GM18858 (cell line): ENCODE data around the gene TECPR1.
A peak's percentile ranks its signal among the peaks of the same experiment; 100 is the strongest.

Experiments used
- ATAC-seq: cut with Tn5 transposase; IDR thresholded peaks from one replicate; pipeline ENCODE4 v1.9.1; 2021; ENCODE audit not compliant: unreplicated experiment

TECPR1 gene

DNA sequence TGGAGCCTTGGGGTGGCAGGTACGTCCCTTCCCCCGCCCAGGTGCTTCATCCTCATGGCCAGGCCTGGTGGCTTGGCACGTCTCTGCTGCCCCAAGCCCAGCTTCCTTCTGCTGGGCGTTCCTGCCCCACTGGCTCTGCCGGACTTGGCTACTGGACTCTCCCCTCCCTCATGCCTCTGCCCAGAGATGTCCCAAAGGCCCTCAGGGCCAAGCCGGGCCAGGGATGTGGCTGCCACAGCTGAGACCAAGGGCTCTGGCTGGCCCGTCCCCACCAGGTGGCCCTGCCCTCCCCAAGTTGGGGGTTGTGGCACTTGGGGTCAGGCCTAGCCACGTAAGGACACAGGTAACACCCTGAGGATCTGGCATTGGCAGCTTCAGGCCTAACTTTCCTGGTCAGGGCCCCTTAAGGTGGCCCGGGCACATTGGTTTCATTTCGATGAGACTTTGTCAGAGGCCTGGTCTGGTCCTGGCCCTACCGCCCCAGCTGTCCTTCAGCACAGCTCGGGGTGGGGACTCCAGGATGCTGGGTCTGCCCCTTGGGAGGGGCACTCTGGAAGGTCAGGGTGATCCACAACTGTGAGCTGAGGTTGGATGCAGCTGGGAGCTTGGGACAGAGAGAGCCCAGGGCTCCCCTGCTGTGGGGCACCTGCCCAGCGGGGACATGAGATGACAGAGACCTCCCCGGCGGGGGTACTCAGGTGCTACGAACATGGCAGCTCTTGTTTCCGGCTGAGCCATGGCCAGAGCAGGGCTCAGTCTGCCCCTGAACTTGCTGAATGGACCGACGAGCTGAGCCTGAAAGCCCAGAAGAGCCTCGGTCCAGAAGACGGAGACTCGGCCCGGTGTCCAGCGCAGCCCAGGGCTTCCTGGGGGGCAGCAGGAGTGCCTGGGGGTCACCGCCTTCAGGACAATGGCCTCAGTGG lies 37.9 kb downstream of the TECPR1 start:
- ATAC-seq = no peak

DNA sequence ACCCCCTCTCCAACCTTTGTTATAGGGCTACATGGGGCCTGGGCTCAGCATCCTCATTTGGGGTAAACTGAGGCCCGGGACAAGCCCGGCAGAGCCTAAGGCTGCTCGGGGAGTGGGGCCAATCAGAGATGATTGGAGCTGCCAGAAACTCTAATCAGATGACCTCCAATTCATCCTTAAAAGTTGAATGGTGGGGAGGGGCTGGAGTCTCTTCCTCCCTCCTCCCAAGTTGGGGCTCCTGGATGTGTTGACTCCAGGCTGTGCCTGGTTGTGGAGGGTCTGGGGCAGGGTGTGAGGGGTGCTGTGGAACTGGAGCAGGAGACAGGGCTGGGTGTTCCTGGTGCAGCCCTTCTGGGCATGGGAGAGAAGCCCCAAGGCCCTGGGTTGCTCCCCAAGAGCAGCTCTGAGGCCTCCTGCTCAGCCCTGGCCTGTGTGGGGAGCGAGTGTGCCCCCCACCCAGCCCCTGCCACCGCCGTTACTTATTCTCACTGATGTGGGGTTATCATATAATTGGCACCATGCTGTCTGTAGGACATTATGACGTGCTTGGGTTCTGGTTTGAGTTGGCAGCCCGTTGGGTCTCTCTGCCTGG lies 38.6 kb downstream of the TECPR1 start:
- ATAC-seq = no peak

DNA sequence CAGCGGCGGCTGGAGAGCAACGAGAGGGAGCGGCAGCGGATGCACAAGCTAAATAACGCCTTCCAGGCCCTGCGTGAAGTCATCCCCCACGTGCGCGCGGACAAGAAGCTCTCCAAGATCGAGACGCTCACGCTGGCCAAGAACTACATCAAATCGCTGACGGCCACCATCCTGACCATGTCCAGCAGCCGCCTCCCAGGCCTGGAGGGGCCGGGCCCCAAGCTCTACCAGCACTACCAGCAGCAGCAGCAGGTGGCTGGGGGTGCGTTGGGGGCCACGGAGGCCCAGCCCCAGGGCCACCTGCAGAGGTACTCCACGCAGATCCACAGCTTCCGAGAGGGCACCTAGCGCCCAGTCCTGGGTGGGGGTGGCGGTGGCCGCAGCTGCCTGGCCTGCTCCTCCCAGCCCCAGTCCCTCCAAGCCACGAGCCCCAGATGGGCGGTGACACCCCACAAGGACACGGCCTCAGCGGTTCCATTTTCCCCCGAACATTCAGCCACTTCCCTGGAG lies 39.4 kb downstream of the TECPR1 start:
- no peak for ATAC-seq

DNA sequence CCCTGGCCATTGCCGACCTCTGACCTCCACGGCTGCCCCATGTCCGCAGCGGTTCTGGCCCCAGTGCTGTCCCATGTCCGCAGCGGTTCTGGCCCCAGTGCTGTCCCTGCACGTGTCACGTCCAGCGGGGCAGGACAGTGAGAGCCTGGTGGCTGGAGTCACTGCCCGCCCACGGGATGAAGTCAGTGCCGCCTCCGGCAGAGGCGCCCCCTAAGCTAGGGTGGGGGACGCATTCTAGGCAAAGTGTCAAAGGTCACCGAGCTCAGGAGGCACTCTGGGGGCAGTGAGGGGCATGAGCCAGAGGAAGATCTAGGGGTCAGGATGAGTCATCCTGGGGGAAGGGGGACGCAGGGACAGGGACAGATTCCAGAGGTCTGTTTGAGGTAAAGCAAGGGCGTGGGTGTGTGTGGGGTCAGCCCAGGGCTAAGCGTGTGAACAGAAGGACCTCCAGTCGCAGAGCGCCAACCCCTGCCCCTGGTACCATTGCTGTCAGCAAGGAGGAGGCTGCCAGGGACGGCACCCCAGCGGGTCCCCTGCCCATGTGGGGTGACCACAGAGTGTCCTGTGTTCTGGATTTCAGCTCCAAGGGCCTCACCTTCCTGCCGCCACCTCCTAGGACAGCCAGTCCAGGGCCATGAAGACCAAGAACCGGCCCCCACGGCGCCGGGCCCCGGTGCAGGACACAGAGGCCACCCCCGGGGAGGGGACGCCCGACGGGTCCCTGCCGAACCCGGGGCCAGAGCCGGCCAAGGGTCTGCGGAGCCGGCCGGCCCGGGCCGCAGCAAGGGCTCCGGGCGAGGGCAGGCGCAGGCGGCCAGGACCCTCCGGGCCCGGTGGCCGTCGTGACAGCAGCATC lies 40.1 kb downstream of the TECPR1 start:
- no peak for ATAC-seq

DNA sequence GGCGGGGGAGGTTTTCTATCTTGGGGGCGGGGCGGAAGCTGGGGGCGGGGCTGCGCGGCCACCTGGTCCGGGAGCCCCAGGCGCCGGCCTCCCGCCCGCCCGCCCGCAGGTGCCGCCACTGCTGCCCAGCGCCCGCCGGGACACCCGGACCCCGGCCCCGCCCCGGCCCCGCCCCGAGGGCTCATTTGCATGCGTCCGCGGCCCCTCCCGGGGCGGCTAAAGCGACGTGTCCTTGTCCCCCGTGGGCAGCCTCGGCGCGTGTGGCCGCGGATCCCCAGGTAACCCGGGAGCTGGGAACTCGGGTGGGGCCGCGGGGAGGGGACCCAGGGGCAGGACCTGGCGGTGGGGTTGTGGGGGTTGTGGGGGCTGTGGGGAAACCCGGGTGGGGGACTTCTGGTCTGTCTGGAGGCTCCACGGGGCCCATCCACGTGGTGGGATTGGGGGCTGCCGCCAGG lies 40.8 kb downstream of the TECPR1 start, which contains the start of gene BHLHA15:
TSS of gene BHLHA15 (plus strand) at position 219 of the 455 bp plus-strand sequence. CDS start 871 bp downstream, outside the sequence.
- ATAC-seq = no peak

DNA sequence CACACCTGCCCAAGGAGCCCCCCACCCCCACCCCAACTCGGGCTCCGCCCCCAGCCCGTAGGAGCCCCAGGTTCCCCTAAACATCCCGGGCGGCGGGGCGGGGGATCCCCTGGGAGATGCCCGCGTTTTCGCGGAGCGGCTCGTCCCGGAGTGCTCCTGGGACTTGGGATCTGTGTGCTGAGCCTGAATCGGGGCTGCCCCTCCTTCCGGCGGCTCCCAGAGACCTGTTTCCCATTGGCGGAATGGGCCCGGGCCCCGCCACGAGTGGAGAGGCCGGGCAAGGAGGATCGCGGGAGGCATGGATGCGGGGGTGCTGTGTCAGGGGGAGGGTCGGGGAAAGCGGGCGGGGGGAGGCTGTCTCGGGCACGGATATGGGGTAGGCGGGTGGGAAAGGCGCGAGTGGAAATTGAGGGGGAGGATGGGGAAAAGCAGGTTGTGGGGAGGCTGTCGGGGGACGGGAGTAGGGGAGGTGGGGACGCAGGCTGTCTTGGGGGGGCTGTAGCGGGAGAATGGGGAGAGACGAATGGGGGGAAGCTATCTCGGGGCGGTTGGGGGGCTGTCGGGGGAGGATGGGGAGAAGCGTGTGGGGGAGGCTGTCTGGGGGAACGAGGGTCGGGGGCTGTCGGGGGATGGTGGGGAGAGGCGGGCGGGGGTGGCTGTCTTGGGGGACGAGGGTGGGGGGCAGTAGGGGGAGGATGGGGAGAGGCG lies 41.4 kb downstream of the TECPR1 start:
- ATAC-seq = no peak

DNA sequence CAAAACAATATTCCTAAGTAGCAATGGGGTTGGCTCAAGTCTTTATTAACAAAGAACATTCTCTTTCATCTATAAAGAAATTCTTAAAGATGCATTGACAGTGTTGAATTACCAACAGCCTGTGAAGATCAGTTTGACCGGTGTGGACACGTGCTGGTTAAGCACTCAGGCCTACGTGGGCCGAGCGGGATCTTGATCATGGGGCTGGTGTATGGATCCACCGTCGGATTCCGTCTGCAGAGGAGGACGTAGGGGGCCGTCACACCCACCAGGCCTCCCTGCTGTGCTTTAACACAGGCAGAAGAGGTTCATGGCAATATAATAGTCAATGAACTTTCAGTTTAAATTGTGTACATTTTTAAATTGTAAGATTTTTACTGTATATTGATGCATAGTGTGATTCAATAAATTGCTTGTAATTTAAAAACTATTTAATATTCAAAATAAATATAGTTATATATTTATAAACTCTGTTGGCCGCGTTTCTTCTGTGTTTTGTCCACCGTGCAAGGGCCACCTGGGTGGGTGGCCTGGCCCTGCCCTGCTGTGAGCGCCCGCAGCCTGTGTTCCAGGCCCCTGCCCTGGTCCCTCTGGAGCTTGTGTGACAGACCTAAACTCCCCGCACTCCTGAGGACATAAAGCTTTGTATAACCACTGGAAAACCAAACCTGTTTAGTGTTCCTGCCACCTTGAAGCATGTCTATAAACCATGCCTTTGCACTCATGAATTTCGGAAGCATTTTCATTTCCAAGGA lies 42.7 kb downstream of the TECPR1 start:
- no peak for ATAC-seq

DNA sequence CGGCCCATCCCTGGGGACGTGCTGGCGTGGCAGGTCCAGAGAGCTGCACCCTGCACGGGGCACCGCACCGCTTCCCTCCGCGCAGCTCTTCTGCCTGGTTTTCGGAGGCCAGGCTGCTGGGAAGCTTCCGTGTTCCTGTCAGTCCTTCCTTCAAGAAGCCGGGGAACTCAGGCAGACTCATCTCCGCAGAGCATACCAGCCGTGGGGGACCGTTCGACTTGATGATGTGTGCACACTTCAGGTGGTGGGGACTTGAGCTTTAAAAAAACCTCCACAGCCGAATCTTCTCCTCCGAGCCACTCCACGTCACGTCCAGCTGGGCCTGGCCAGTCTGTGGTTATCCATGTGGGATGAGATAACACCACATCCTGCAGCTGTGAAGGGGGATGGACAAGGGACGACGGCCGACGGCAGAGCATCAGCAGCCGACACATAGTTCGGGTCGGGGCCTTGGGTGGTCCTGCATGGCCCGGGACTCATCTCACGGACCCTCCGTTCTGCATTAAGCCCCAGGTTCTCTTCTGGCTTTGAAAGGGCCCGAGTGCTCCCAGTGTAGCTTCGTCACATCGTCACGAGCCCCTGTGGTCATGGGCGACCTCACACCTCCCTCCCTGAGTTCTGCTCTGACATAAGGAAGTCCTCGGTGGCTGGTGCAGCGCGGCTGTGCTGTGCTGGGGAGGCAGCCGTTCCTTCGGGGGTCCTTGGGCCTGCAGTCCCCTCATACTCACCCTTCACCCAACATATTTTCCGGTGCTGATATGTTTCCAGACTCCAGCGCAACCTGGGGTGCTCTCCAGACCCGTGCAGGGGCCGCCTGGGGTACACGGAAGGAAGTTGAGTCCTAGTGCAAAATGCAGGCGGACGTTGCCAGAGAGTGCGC lies 45.3 kb downstream of the TECPR1 start:
- no peak for ATAC-seq

DNA sequence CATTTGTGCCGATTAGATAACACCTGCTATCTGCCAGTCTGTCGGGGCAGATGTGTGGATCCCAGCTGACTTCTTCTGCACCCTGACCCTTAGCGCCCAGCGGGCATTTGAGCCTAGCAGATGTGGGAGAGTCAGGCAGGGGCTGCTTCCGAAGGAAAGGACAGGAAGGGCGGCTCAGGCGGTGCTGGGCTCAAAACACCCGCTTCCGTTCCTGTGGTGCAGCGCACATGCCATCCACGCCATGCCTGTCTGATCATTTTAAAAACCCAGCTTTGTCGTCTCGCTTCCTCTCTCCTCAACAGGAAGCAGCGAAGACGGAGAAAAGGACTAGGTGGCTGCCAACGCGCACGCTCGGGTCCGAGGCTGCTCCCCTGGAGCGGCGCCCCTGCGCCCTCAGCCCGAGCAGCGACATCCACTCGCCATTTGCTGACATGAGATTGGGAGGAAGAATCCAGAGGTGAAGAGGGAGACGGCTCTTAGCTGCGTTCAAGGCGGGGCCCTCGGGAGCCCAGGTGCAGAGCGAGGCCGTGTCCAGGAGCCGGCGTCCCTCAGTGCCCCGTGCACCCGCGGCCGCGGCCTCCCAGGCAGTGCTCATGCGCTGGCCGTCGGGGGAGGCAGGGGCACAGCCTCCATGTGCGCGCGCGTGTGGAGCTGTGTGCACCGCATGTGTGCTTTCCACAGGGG lies 46.7 kb downstream of the TECPR1 start:
- ATAC-seq = no peak

DNA sequence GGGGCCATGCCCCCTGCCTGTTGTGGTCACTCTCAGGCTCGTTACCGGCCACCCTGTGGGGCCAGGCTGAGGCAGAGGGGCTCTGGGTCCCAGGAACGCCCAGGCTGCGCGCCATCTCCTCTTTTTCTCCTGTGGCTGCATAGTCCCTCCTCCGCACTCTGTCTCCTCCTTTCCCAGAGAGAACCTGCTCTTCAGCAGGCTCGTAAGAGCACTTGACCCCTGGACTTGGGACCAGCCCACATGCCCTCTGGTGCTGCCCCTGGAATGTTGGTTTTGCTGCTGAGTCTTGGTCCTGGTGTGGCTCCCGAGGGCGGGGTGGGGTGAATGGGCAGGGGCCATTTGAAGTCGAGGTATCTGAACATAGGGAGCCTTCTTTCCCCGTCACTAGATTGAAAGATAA lies 47.4 kb downstream of the TECPR1 start:
- no peak for ATAC-seq

DNA sequence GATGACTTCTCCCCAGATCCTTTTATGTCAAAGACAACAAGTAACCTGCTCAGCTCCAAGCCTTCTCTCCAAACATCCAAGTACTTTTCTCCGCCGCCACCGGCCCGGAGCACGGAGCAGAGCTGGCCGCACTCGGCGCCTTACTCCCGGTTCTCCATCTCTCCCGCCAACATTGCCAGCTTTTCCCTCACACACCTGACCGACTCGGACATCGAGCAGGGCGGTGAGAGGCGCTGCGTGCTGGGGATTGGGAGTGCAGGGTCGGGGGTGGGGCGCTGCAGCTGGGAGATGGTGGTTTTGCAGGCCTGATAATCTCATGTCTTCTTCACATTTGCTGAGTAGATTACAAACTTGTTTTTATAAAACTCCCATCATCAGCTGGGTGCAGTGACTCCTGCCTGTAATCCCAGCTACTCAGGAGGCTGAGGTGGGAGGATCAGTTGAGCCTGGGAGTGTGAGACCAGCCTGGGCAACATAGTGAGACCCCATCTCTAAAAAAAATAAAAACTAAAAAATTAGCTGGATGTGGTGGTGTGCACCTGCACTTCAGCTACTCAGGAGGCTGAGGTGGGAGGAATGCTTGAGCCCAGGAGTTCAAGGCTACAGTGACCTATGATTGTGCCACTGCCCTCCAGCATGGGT lies 47.9 kb downstream of the TECPR1 start:
- ATAC-seq = no peak

DNA sequence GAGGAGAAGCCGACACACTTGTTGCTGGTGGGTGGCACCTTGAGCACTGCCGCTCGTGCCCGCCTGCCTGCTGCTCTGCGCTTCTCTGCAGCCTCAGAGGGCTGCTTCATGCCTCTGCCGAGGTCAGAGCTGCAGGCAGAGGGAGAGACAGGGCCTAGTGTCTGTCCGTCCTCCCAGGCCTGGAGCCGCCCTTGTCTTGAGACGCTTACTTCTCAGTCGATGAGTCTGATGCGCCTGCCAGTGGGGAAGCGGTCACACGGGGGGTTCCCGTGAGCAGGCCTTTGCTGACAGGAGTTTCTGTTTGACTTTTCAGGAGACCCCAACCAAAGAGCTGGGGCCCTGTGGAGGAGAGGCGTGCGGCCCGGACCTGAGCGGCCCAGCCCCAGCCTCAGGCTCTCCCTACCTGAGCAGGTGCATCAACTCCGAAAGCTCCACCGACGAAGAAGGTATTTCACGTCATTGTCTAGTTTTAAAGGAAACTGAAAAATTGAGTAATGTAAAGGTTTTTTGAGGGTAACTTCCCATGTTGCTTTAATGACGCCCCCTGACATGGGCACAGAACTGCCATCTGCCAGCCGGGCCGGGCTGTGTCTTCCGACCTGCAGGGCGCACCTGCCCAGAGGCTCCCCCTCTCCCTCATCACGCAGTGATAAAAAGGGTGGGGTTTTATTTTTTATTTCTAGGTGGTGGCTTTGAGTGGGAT lies 48.6 kb downstream of the TECPR1 start:
- ATAC-seq = peak; percentile 27

DNA sequence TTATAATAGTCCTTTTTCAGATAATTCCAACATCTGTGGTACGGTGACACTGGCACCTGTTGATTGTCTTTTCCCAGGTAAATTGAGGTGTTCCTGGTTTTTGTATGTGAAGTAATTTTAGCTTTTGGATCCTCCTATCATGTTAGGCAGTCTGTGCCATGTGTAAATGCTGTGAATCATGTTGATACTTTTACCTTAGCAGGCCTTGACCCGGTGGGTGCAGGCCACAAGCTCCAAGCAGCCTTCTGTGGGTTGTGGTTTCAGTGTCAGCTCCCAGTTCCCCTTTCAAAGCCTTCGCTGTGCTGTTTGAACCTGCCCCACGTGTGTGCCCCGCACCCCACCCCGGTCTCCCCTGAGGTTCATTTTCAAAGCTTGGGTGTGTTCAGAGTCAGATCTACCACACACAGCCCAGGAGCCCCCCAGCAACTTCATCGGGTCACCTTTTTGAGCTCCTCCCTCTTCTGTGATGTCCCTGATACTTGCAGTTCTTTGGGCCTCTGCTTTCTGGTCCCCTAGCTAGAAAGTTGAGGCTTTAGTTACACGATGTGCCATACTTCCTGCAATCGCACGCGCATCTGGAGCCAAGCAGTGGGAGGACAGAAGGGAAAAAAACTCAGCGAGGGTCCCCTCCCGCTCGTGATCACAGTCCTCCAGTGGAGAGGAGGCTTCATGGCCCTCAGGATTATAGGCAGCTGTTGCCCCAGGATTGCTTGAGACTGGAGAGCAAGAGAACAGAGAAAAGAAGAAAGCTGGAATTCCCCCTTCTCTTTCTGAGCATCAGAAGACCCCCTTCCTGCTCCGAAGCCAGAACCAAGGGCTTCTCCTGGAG lies 49.5 kb downstream of the TECPR1 start:
- ATAC-seq = peak; percentile 89

DNA sequence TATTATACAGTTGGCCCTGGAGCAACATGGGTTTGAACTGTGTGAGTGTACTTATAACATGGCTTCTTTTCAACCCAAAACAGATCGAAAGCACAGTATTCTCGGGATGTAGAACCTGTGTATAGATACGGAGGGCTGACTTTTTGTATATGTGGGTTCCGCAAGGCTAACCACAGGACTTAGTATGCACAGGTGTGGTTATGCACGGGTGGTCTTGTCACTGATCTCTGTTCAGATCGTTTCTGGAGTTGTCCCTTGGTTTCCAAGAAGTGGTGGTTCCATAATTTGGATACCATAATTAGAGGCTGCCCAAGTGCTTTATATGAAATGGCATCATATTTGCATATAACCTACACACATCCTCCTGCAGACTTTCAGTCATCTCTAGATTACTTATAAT lies 51.7 kb downstream of the TECPR1 start:
- ATAC-seq = peak; percentile 36

DNA sequence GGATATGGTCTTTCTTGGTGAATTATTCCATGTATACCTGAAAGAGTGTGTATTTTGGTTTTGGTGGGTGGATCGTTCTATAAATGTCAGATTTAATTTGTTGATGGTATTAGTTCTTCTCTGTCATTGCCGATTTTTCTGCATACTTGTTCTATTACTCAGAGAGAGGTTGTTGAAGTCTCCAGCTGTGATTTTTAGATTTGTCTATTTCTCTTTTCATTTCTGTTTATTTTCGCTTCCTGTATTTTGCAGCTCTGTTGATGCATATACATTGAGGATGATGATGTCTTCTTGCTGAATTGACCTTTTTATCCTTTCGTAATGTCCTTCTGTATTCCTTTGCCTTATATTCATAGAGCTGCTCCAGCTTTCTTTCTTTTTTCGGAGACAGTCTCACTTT lies 52.9 kb downstream of the TECPR1 start:
- ATAC-seq = no peak
